ENCODE data around the gene FKBP8.

DNA sequence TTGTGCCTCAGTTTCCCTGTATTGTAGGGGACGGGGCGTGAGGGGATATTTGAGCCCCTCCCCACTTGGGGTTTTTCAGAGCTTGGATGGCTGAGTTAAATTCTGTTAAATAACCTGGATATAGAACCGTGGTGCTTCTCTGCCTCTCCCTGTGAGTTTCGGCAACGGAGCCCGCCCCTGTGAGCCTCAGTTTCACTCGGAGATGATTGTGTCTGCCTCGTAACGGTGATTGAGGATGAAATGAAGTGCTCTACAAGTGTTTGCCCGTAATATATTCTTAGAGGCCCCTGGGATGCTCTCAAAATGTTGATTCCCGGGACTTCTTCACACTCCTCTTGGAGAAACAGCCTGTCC, 14.8 kb upstream of the FKBP8 start:
- TF ChIP-seq, protein P1, sequence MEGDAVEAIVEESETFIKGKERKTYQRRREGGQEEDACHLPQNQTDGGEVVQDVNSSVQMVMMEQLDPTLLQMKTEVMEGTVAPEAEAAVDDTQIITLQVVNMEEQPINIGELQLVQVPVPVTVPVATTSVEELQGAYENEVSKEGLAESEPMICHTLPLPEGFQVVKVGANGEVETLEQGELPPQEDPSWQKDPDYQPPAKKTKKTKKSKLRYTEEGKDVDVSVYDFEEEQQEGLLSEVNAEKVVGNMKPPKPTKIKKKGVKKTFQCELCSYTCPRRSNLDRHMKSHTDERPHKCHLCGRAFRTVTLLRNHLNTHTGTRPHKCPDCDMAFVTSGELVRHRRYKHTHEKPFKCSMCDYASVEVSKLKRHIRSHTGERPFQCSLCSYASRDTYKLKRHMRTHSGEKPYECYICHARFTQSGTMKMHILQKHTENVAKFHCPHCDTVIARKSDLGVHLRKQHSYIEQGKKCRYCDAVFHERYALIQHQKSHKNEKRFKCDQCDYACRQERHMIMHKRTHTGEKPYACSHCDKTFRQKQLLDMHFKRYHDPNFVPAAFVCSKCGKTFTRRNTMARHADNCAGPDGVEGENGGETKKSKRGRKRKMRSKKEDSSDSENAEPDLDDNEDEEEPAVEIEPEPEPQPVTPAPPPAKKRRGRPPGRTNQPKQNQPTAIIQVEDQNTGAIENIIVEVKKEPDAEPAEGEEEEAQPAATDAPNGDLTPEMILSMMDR (IDR thresholded peaks at IDR 0.05; ENCODE audit: poor library complexity, severe bottlenecking) = no peak
- TF ChIP-seq EP300 (conservative IDR thresholded peaks at IDR 0.05; ENCODE audit: poor library complexity, severe bottlenecking) (no peak), POLR2AphosphoS5 (IDR thresholded peaks at IDR 0.05) (no peak)

Data from neural cell (in vitro differentiated cells).